ENCODE data around the gene TTLL11.

Gene TTLL11

DNA sequence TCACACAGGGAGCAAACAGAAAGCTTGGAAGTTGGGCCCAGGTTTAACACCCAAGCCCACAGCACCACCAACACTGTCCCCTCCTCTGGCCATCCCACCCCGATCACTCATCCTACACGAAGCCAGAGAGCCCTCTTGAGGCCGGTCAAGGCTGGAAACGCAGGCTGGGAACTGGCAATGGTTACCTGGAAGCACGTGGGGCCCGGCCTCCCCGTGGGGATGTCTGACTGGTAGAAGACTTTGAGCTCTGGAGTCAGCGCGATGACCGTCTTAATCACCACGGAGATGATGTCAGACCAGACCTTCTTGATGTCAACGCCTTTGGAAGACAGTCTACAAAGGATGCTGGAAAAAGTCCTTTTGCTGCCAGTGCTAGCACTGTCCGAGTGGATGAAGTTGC is 104.1 kb downstream of the TTLL11 start:
- Histone ChIP-seq H3K4me2 (ENCODE audit: low read length) (no peak overlapping the region), H3K79me2 (peaks cover 3% of the 10 kb centered on the region), H3K9ac (no peak overlapping the region), H3K36me3 (ENCODE audit: control insufficient read depth, insufficient read depth, low read length) (no peaks in the 10 kb centered on the region), H3K4me1 (no peaks in the 10 kb centered on the region), H3K27ac (no peak overlapping the region), H3K27me3 (ENCODE audit: control insufficient read depth, insufficient read depth, low read length) (no peaks in the 10 kb centered on the region), H2AFZ (no peak overlapping the region), H3K9me3 (ENCODE audit: control insufficient read depth, low read length) (no peaks in the 10 kb centered on the region), H3K4me3 (ENCODE audit: low read depth, low read length) (no peak overlapping the region)
- TF ChIP-seq, protein P1, sequence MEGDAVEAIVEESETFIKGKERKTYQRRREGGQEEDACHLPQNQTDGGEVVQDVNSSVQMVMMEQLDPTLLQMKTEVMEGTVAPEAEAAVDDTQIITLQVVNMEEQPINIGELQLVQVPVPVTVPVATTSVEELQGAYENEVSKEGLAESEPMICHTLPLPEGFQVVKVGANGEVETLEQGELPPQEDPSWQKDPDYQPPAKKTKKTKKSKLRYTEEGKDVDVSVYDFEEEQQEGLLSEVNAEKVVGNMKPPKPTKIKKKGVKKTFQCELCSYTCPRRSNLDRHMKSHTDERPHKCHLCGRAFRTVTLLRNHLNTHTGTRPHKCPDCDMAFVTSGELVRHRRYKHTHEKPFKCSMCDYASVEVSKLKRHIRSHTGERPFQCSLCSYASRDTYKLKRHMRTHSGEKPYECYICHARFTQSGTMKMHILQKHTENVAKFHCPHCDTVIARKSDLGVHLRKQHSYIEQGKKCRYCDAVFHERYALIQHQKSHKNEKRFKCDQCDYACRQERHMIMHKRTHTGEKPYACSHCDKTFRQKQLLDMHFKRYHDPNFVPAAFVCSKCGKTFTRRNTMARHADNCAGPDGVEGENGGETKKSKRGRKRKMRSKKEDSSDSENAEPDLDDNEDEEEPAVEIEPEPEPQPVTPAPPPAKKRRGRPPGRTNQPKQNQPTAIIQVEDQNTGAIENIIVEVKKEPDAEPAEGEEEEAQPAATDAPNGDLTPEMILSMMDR (IDR thresholded peaks at IDR 0.05), result no peak

DNA sequence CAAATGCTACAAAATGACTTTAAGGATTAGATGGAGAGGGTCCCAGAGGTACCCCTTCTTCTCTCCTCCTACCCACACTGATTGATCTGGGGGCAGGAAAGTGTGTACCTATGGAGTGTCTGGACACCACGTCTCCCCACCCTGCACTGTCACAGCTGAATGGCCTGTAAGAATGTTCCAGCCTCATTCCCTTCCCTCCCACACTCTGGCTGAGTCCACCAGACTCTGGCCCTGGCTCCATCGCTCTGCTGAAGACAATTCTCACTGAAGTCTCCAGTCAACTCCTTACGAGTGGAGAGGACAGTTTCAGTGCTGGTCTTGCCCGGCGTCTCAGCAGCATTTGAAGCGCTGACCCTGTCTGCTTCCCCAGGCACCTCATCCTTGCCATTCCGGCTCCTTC is 105.8 kb downstream of the TTLL11 start:
- no peaks in the 10 kb centered on the region for H3K9me3 ChIP-seq (ENCODE audit: control insufficient read depth, low read length)

DNA sequence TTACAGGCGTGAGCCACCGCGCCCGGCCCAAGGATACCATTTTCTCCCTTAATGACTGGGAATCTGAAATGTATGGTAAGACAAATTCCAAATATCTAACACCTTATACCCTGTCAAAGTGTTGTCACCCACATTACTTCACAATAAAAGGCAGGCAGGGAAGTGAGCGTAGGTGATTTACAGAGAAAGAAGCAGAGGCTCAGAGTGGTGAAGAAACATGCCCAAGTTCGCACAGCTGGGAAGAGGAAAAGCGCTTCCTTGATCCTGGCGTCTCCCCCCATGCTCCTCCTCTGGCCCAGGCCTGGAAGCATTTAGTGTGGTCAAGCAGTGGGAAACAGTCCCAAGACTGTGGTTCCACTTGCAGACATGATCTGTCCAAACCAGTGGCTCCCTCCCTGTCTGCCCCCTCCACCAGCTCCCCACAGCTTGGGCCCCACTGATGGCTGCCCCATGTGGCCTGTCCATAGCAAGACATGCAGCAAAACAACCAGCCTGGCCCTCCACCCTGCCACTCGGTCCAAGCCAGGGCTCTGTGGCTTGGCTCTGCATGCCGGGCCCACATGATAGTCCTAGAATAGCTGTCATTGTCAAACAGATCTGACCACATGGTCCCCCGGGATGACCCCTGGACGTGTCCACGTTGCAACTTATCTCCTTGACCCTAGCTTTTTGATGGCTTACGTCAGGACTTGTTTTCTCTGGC is 107.2 kb downstream of the TTLL11 start:
- no peaks in the 10 kb centered on the region for H3K9me3 ChIP-seq (ENCODE audit: control insufficient read depth, low read length)
- H3K79me2 ChIP-seq, result no peaks in the 10 kb centered on the region
- H3K4me3 ChIP-seq (ENCODE audit: low read depth, low read length), result no peak overlapping the region
- no peaks in the 10 kb centered on the region for H3K36me3 ChIP-seq (ENCODE audit: control insufficient read depth, insufficient read depth, low read length)
- H3K4me2 ChIP-seq (ENCODE audit: low read length), result no peak overlapping the region
- TF ChIP-seq, protein P1 (IDR thresholded peaks at IDR 0.05), result no peak
- no peak overlapping the region for H3K27ac ChIP-seq
- no peak overlapping the region for H3K9ac ChIP-seq
- H3K4me1 ChIP-seq, result no peaks in the 10 kb centered on the region
- H2AFZ ChIP-seq, result no peak overlapping the region
- no peaks in the 10 kb centered on the region for H3K27me3 ChIP-seq (ENCODE audit: control insufficient read depth, insufficient read depth, low read length)

More for the DNA sequence above, 105.8 kb downstream of the TTLL11 start:
- Histone ChIP-seq H3K9ac (no peak overlapping the region), H3K27ac (no peak overlapping the region), H3K4me1 (no peaks in the 10 kb centered on the region), H3K27me3 (ENCODE audit: control insufficient read depth, insufficient read depth, low read length) (no peaks in the 10 kb centered on the region), H3K4me3 (ENCODE audit: low read depth, low read length) (no peak overlapping the region), H3K4me2 (ENCODE audit: low read length) (no peak overlapping the region), H2AFZ (no peak overlapping the region), H3K36me3 (ENCODE audit: control insufficient read depth, insufficient read depth, low read length) (no peaks in the 10 kb centered on the region), H3K79me2 (peaks cover 3% of the 10 kb centered on the region)
- TF ChIP-seq, protein P1 (IDR thresholded peaks at IDR 0.05), result no peak

DNA sequence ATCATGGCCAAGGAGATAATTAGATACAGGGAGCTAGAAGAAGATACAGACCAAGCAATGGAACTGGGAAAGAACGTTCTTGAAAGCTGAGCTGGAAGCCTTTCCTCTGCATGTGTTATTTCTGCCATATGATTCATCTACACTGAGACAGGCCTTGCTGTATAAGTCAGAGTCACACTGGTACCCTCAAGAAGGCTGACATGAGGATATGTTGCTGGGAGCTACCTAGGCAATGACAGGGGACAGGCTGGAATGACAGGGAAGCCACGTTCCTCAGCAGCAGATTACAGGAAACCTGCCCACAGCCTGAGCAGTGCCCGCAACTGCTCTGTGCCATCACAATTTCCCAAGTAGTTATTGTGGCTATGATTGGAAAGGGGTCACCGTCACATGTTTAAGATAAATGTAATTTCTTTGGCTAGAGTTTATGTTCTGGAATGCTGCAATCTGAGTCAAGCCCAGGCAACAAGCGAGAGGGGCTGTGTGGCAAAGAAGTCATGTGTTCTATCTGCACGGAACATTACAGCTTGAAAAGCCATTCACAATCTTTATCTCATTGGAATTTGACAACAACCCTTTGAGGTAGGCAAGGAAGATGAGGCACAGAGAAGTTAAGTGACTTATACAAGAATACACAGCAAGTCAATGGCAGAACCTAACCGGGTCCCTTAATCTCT is 108.2 kb downstream of the TTLL11 start:
- no peaks in the 10 kb centered on the region for H3K36me3 ChIP-seq (ENCODE audit: control insufficient read depth, insufficient read depth, low read length)
- no peak overlapping the region for H3K9ac ChIP-seq
- H3K4me3 ChIP-seq (ENCODE audit: low read depth, low read length), result no peak overlapping the region
- no peaks in the 10 kb centered on the region for H3K9me3 ChIP-seq (ENCODE audit: control insufficient read depth, low read length)
- H3K4me1 ChIP-seq, result no peaks in the 10 kb centered on the region
- H3K4me2 ChIP-seq (ENCODE audit: low read length), result no peak overlapping the region
- TF ChIP-seq, protein P1 (IDR thresholded peaks at IDR 0.05), result no peak
- no peaks in the 10 kb centered on the region for H3K79me2 ChIP-seq
- H3K27ac ChIP-seq, result no peak overlapping the region
- no peaks in the 10 kb centered on the region for H3K27me3 ChIP-seq (ENCODE audit: control insufficient read depth, insufficient read depth, low read length)
- H2AFZ ChIP-seq, result no peak overlapping the region
